CD4-positive, alpha-beta T cell (primary cell): ENCODE data around the gene TNFRSF25. TPM values are rescaled to one million over a fixed set of nuclear protein-coding genes. Genes with fewer than 3 reads are reported as not detected.

Experiments
- ATAC-seq: fragments of 200-7000 bp; cut with Tn5 transposase; one replicate; pipeline ENCODE4 v1.10.0; 2022; ENCODE audit warnings: mild to moderate bottlenecking; ENCODE audit not compliant: poor library complexity
- CTCF ChIA-PET: fragments of 350-600 bp; sonication (Branson Sonifier 250); formaldehyde crosslinking; loops from one replicate; lab custom pipeline; 2021; ENCODE audit warnings: antibody characterized with exemption, inconsistent platforms; lab: Charles Lee
- POLR2A ChIA-PET: fragments of 350-600 bp; sonication (Branson Sonifier 250); formaldehyde crosslinking; loops from one replicate; lab custom pipeline; 2021; ENCODE audit warnings: antibody characterized with exemption, inconsistent platforms; lab: Charles Lee
- DNase-seq, 14 experiments: peaks; one replicate each; pipeline ENCODE4 v3.0.0-alpha.2; 2013 to 2020; ENCODE audit warnings: mixed read lengths in 2 of 14
- H3K27ac ChIP-seq, 2 donors: one replicate each; pipeline versions ENCODE4 v1.5.1 to v1.7.0; 2013; ENCODE audit warnings: low read length in 2 of 2, low read depth in 1 of 2, mild to moderate bottlenecking in 1 of 2
- H3K27me3 ChIP-seq, 2 experiments: 1 replicate in 1 of 2; 2 replicates in 1 of 2; pipeline versions ENCODE4 v1.6.1 to v1.7.0; 2013; ENCODE audit warnings: low read length in 2 of 2, control low read depth in 1 of 2, mild to moderate bottlenecking in 1 of 2, moderate library complexity in 1 of 2; ENCODE audit not compliant: insufficient read depth in 2 of 2, control insufficient read depth in 1 of 2
- H3K36me3 ChIP-seq: one replicate; pipeline ENCODE4 v1.6.1; 2013; ENCODE audit warnings: low read length, control low read depth; ENCODE audit not compliant: insufficient read depth
- H3K4me1 ChIP-seq: one replicate; pipeline ENCODE4 v1.6.1; 2013; ENCODE audit warnings: low read length, control low read depth; ENCODE audit not compliant: insufficient read depth
- H3K4me3 ChIP-seq: one replicate; pipeline ENCODE4 v1.5.1; 2013; ENCODE audit warnings: mild to moderate bottlenecking, low read length, moderate library complexity
- H3K9me3 ChIP-seq, 2 experiments: 1 replicate in 1 of 2; 2 replicates in 1 of 2; pipeline versions ENCODE4 v1.6.1 to v1.7.0; 2013; ENCODE audit warnings: low read length in 2 of 2, mild to moderate bottlenecking in 2 of 2, control low read depth in 1 of 2, moderate library complexity in 1 of 2; ENCODE audit not compliant: control insufficient read depth in 1 of 2, insufficient read depth in 1 of 2
- H3K27ac Mint-ChIP-seq: one replicate; pipeline ENCODE4 v1.8.0; 2020; ENCODE audit warnings: mixed read lengths
- H3K27me3 Mint-ChIP-seq: one replicate; pipeline ENCODE4 v1.8.0; 2021; ENCODE audit warnings: mixed read lengths
- H3K36me3 Mint-ChIP-seq: one replicate; pipeline ENCODE4 v1.8.0; 2021; ENCODE audit warnings: low read depth, mixed read lengths
- H3K4me1 Mint-ChIP-seq: one replicate; pipeline ENCODE4 v1.8.0; 2021; ENCODE audit warnings: low read depth, mixed read lengths
- H3K4me3 Mint-ChIP-seq: one replicate; pipeline ENCODE4 v1.8.0; 2020; ENCODE audit warnings: mild to moderate bottlenecking, mixed read lengths
- H3K9me3 Mint-ChIP-seq: one replicate; pipeline ENCODE4 v1.8.0; 2020; ENCODE audit warnings: mixed read lengths
- CTCF ChIP-seq: fragments of 200-600 bp; IDR thresholded peaks from one replicate; pipeline ENCODE4 v1.8.0; 2022; ENCODE audit warnings: antibody characterized with exemption, mild to moderate bottlenecking
- intact Hi-C, 2 experiments: fragments of 100-400 bp; cut with DNase I in 1 of 2; cut with micrococcal nuclease in 1 of 2; formaldehyde crosslinking; loops; one replicate each; pipeline versions ENCODE4 v1.15.1 to v1.9.0; 2023 to 2025; cut with DNase I, micrococcal nuclease
- total RNA-seq, 174 experiments: library from RNA in 2 of 174; stranded (reverse) in 2 of 174; gene quantifications; one replicate each; pipeline ENCODE4 v1.2.3 and lab custom pipeline; 2021 to 2026

Gene TNFRSF25
- total RNA-seq, 2 experiments from 2014 or later: 220 to 225 TPM

- peaks cover 44% of the 10 kb centered on the region for H3K4me1 ChIP-seq
- TF ChIP-seq CTCF: no peak
- H3K27ac ChIP-seq: no peak within 1 kb of the TSS
- H3K9me3 ChIP-seq: peaks cover 0 to 36% of the 10 kb centered on the region in 2 experiments
- Mint-ChIP-seq H3K4me1 (peaks cover 13% of the 10 kb centered on the region), H3K4me3 (peak within 1 kb of the TSS; percentile 34), H3K9me3 (no peaks in the 10 kb centered on the region), H3K27me3 (peaks cover 69% of the 10 kb centered on the region), H3K36me3 (no peaks in the 10 kb centered on the region), H3K27ac (no peak within 1 kb of the TSS)
- POLR2A ChIA-PET: interaction anchor here (1.4 to 1.7 kb wide), 2 partner anchors 20 to 41 kb away, joined by 3 to 5 read pairs; no protein-coding TSS in a partner anchor
- no peak for ATAC-seq
- H3K36me3 ChIP-seq: no peaks in the 10 kb centered on the region
- DNase-seq: peak in 3 of 14 experiments; percentile 9 to 38 (median 26)
- peak within 1 kb of the TSS; percentile 24 for H3K4me3 ChIP-seq
- intact Hi-C loops: loop anchor here in 1 of 2 experiments (10.0 kb wide), 1 partner anchor 225 kb away; no protein-coding TSS in a partner anchor
- peaks cover 74 to 89% of the 10 kb centered on the region in 2 experiments for H3K27me3 ChIP-seq
- CTCF ChIA-PET: interaction anchor here (1.3 to 7.1 kb wide), 2 partner anchors 19 to 67 kb away, joined by 3 to 77 read pairs; no protein-coding TSS in a partner anchor
These were observed 46.0 kb downstream of the TNFRSF25 start, which contains the start of gene HES2 for GRCh38 chr1:6419804-6420453. Gene HES2, minus strand, starts transcription at chr1:6419919. Its CDS starts 99 bp downstream, at chr1:6419820.

DNA sequence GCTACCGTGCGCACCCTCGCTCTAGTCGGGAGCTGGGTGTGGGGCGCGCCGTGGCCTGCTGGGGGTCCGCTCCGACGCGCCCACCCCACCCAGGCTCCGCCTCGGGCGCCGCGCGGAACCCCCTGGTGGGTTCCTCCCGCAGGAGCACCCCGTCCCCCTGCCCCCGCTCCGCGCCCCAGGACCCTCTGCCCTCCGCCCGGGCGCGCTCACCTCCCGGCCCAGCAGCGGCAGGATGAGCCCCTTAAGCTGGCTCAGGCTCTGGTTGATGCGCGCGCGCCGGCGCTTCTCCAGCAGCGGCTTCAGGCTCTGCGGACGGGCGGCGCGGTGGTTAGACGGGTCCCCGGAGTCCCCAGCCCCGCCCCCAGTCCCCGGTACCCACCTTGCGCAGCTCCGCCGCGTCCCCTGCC is 46.6 kb downstream of the TNFRSF25 start:
- Histone ChIP-seq H3K4me1 (peaks cover 47% of the 10 kb centered on the region), H3K27me3 (peaks cover 79 to 94% of the 10 kb centered on the region in 2 experiments), H3K4me3 (no peak overlapping the region), H3K9me3 (peaks cover 0 to 36% of the 10 kb centered on the region in 2 experiments), H3K36me3 (no peaks in the 10 kb centered on the region), H3K27ac (no peak overlapping the region)
- ChIA-PET POLR2A (interaction anchor here (1.4 to 1.7 kb wide), 2 partner anchors 20 to 41 kb away, joined by 3 to 5 read pairs; no protein-coding TSS in a partner anchor), CTCF (interaction anchor here (7.1 kb wide), 1 partner anchor 20 kb away, joined by 77 read pairs; no protein-coding TSS in a partner anchor)
- Mint-ChIP-seq H3K36me3 (no peaks in the 10 kb centered on the region), H3K27me3 (peaks cover 74% of the 10 kb centered on the region), H3K9me3 (no peaks in the 10 kb centered on the region), H3K4me3 (no peak overlapping the region), H3K4me1 (peaks cover 15% of the 10 kb centered on the region), H3K27ac (no peak overlapping the region)
- ATAC-seq: no peak
- no peak for TF ChIP-seq CTCF
- peak in 2 of 14 experiments; percentile 29 to 39 for DNase-seq
- intact Hi-C loops: no loop called here

DNA sequence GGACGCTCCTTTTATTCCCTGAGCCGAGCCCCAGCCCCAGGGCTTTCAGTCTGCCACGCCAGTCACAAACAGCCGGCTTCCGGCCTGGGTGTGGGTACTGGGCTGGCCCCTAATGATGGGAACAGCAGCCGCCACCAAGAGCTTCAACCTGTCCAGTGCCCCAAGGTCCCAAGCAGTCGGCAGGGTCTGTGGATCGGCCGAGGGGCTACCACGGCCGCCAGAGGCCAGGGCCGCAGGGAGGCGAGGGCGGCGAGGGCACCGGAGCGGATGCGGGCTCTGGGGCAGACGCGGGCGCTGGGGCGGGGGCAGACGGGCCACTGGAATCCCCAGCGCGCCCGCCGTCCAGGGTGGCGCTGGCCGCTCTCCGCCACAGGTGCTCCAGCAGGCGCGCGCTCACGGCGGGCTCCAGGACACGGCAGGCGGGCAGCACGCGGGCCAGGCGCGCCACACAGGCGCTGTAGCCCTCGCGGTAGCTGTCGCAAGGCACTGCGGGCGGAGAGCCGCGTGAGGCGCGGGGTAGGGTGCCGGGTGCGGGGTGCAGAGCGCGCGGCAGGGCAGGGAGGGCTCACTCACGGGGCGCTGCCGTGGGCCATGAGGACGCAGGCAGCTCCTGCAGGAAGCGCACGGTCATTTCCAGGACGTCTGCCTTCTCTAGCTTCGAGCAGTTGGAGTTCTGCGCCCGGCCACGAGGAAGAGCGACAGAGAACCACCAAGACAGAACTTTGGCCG is 47.1 kb downstream of the TNFRSF25 start:
- CTCF ChIA-PET: interaction anchor here (7.1 kb wide), 1 partner anchor 20 kb away, joined by 77 read pairs; no protein-coding TSS in a partner anchor
- Mint-ChIP-seq H3K4me1 (peaks cover 10% of the 10 kb centered on the region), H3K27me3 (peaks cover 74% of the 10 kb centered on the region), H3K36me3 (no peaks in the 10 kb centered on the region), H3K9me3 (no peaks in the 10 kb centered on the region), H3K27ac (no peak overlapping the region), H3K4me3 (peak overlapping the region; percentile 34)
- Histone ChIP-seq H3K27me3 (peaks cover 78 to 92% of the 10 kb centered on the region in 2 experiments), H3K36me3 (no peaks in the 10 kb centered on the region), H3K9me3 (peaks cover 0 to 31% of the 10 kb centered on the region in 2 experiments), H3K4me1 (peaks cover 44% of the 10 kb centered on the region), H3K27ac (no peak overlapping the region), H3K4me3 (no peak overlapping the region)
- ATAC-seq (no peak), DNase-seq (peak in 1 of 14 experiments; percentile 13)
- intact Hi-C loops: no loop called here
- TF ChIP-seq CTCF: no peak
- POLR2A ChIA-PET: interaction anchor here (1.4 kb wide), 1 partner anchor 21 kb away, joined by 3 read pairs; no protein-coding TSS in a partner anchor
